T-cell (primary cell): ENCODE data around the gene CDKN2B. TPM values are rescaled to one million over a fixed set of nuclear protein-coding genes. Genes with fewer than 3 reads are reported as not detected.

Experiments
- ATAC-seq, 4 experiments: fragments of 200-7000 bp in 3 of 4; fragments of 150-1000 bp in 1 of 4; cut with Tn5 transposase; replicated peaks in 1 of 4; 1 replicate in 3 of 4; 2 replicates in 1 of 4; pipeline ENCODE4 v1.10.0; 2021; ENCODE audit warnings: moderate library complexity in 3 of 4, mild to moderate bottlenecking in 2 of 4, moderate number of reproducible peaks in 1 of 4
- CTCF ChIA-PET, 2 donors: fragments of 300-600 bp; sonication (Branson Sonifier 250); formaldehyde crosslinking; loops; one replicate each; lab custom pipeline; 2022; ENCODE audit warnings: antibody characterized with exemption in 2 of 2; lab: Charles Lee
- POLR2A ChIA-PET, 2 donors: fragments of 300-600 bp; sonication (Branson Sonifier 250); formaldehyde crosslinking; loops; one replicate each; lab custom pipeline; 2022; ENCODE audit warnings: antibody characterized with exemption in 2 of 2; lab: Charles Lee
- DNase-seq, 35 experiments: peaks; one replicate each; pipeline versions ENCODE4 v3.0.0 to v3.0.0-alpha.2; 2013 to 2023
- H3K27ac ChIP-seq: one replicate; pipeline ENCODE4 v1.5.1; 2013; ENCODE audit warnings: low read length
- H3K27me3 ChIP-seq, 2 experiments: replicated peaks in 1 of 2; 1 replicate in 1 of 2; 2 replicates in 1 of 2; pipeline versions ENCODE4 v1.6.1 to v1.7.0; 2013; ENCODE audit warnings: low read length in 1 of 2, mixed read lengths in 1 of 2; ENCODE audit not compliant: control insufficient read depth in 2 of 2, insufficient read depth in 2 of 2; ENCODE audit errors: extremely low read depth in 1 of 2
- H3K36me3 ChIP-seq, 2 donors: 1 replicate in 1 of 2; 2 replicates in 1 of 2; pipeline versions ENCODE4 v1.6.1 to v1.7.0; 2013; ENCODE audit warnings: low read length in 1 of 2; ENCODE audit not compliant: control insufficient read depth in 2 of 2, insufficient read depth in 1 of 2; ENCODE audit errors: extremely low read depth in 1 of 2
- H3K4me1 ChIP-seq, 2 experiments: 1 replicate in 1 of 2; 2 replicates in 1 of 2; pipeline versions ENCODE4 v1.6.1 to v1.7.0; 2013; ENCODE audit warnings: low read length in 2 of 2, mixed read lengths in 1 of 2; ENCODE audit not compliant: insufficient read depth in 2 of 2, control insufficient read depth in 1 of 2; ENCODE audit errors: extremely low read depth in 1 of 2
- H3K4me3 ChIP-seq, 2 donors: 1 replicate in 1 of 2; 2 replicates in 1 of 2; pipeline versions ENCODE4 v1.5.1 to v1.7.0; 2013; ENCODE audit warnings: mild to moderate bottlenecking in 2 of 2, low read length in 1 of 2, moderate library complexity in 1 of 2; ENCODE audit not compliant: control insufficient read depth in 1 of 2; ENCODE audit errors: extremely low read depth in 1 of 2
- H3K9me3 ChIP-seq: 2 replicates; pipeline ENCODE4 v1.7.0; 2013
- H3K27ac Mint-ChIP-seq, 2 donors: one replicate each; pipeline ENCODE4 v1.8.0; 2020 to 2021; ENCODE audit warnings: mild to moderate bottlenecking in 2 of 2, mixed read lengths in 2 of 2
- H3K27me3 Mint-ChIP-seq, 2 donors: one replicate each; pipeline ENCODE4 v1.8.0; 2021 to 2022; ENCODE audit warnings: mixed read lengths in 2 of 2
- H3K36me3 Mint-ChIP-seq: one replicate; pipeline ENCODE4 v1.8.0; 2021; ENCODE audit warnings: mixed read lengths
- H3K4me1 Mint-ChIP-seq, 3 donors: one replicate each; pipeline ENCODE4 v1.8.0; 2020 to 2022; ENCODE audit warnings: mixed read lengths in 3 of 3, mild to moderate bottlenecking in 1 of 3
- H3K4me3 Mint-ChIP-seq, 3 donors: one replicate each; pipeline ENCODE4 v1.8.0; 2020 to 2022; ENCODE audit warnings: mild to moderate bottlenecking in 3 of 3, mixed read lengths in 3 of 3, moderate library complexity in 3 of 3
- H3K9me3 Mint-ChIP-seq, 3 donors: one replicate each; pipeline ENCODE4 v1.8.0; 2020 to 2022; ENCODE audit warnings: mixed read lengths in 3 of 3
- WGBS: methylation state at CpG from one replicate; pipeline ENCODE4 v1.1.5; 2013; ENCODE audit warnings: missing lambda C conversion rate; ENCODE audit not compliant: insufficient coverage; 5-methylcytosine and 5-hydroxymethylcytosine counted together
- total RNA-seq, 35 experiments: library from RNA in 6 of 35; stranded (reverse) in 6 of 35; fragments of 120-200 nt in 1 of 35; gene quantifications; one replicate each; pipeline versions ENCODE4 v1.2.1 to v1.2.4 and lab custom pipeline; 2013 to 2026

CDKN2B gene
- total RNA-seq, 5 donors from 2014 or later (not counting 1 experiment from before 2014, with no cell fraction given): 0.33 to 4.4 (median 1.4) TPM

DNA sequence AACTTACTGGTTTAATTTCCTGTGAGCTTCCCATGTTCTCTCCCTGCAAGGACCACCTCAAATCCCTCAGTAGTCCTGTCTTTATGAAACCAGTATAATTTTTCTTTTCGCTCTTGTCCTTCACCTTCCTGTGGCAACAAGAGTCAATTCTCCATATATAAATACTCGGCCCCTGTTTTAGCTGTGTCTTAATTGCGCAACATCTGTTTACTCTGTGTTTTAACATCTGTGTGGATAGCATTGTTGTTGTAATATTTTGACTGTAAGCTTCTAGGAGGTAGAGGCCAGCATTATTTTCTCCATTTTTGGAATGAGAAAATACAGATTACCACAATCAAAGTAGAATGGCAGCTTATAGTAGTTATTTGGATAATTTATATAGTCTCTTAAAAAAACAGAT is 30.2 kb upstream of the CDKN2B start:
- H3K9me3 ChIP-seq: no peaks in the 10 kb centered on the region
- Mint-ChIP-seq H3K9me3 (no peaks in the 10 kb centered on the region), H3K27ac (no peak overlapping the region), H3K36me3 (no peaks in the 10 kb centered on the region), H3K4me3 (no peak overlapping the region), H3K4me1 (peaks cover 0 to 28% (median 19%) of the 10 kb centered on the region in 3 donors), H3K27me3 (peaks cover 0 to 3% of the 10 kb centered on the region in 2 donors)
- no peak overlapping the region for H3K27ac ChIP-seq
- no peak overlapping the region for H3K4me3 ChIP-seq
- H3K4me1 ChIP-seq: no peaks in the 10 kb centered on the region
- POLR2A ChIA-PET: interaction anchor here (0.6 to 1.6 kb wide), 2 partner anchors 23 to 127 kb away, joined by 3 to 5 read pairs; no protein-coding TSS in a partner anchor
- no peak for ATAC-seq
- WGBS: 100% methylated on average over 1 of the region's 3 CpGs
- H3K27me3 ChIP-seq: no peaks in the 10 kb centered on the region
- no peak for DNase-seq
- H3K36me3 ChIP-seq: no peaks in the 10 kb centered on the region
- CTCF ChIA-PET: interaction anchor here (1.0 to 5.0 kb wide), 9 partner anchors 11 to 227 kb away, joined by 3 to 56 read pairs (median 4); no protein-coding TSS in a partner anchor

DNA sequence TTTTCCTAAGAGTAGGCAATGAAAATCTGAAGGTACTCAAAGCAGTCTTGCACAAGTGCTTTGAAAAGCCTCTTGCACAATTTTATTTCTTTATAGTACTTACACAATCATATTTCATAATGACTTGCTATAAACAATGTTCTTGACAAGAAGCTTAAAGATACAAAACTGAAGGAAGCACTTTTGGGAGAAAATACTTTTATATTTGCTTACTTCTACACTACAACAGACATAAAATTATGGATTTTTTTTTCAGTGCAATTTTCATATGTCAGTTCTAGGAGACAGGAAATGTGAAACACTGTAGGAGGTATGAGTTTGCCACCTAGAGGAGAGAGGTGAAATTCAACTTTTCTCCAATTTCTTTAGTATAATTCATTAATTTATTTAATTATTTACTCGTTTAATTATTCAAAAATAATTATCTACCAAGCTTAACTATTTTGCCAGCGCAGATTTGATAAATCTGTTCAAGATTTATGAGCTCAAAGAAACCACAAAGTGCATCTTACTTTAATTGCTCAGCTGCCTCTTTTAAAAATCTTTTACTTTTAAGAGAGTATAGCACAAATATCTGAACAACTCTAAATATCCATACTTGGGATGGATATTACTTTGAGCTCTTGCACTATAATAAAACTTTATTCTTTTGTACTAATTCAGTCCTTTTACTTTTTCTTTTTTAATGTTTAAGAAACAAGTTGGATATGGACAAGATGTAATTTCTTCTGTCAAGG is 29.0 kb upstream of the CDKN2B start:
- Histone ChIP-seq H3K27ac (no peak overlapping the region), H3K9me3 (no peaks in the 10 kb centered on the region), H3K4me3 (no peak overlapping the region), H3K36me3 (no peaks in the 10 kb centered on the region), H3K4me1 (no peaks in the 10 kb centered on the region), H3K27me3 (no peaks in the 10 kb centered on the region)
- Mint-ChIP-seq H3K27me3 (peaks cover 0 to 1% of the 10 kb centered on the region in 2 donors), H3K9me3 (no peaks in the 10 kb centered on the region), H3K4me1 (peaks cover 0 to 28% (median 19%) of the 10 kb centered on the region in 3 donors), H3K4me3 (no peak overlapping the region), H3K27ac (no peak overlapping the region), H3K36me3 (no peaks in the 10 kb centered on the region)
- no CpG with 5 or more reads among the region's 2 CpGs for WGBS
- DNase-seq (peak in 1 of 35 experiments; percentile 50), ATAC-seq (peak in 2 of 4 experiments; percentile 55 to 58)
- CTCF ChIA-PET: interaction anchor here (0.6 to 5.0 kb wide), 19 partner anchors 8 to 1150 kb away, joined by 3 to 69 read pairs (median 3); no protein-coding TSS in a partner anchor
- POLR2A ChIA-PET: interaction anchor here in 1 of 2 donors (1.6 kb wide), 1 partner anchor 24 kb away, joined by 5 read pairs; no protein-coding TSS in a partner anchor

DNA sequence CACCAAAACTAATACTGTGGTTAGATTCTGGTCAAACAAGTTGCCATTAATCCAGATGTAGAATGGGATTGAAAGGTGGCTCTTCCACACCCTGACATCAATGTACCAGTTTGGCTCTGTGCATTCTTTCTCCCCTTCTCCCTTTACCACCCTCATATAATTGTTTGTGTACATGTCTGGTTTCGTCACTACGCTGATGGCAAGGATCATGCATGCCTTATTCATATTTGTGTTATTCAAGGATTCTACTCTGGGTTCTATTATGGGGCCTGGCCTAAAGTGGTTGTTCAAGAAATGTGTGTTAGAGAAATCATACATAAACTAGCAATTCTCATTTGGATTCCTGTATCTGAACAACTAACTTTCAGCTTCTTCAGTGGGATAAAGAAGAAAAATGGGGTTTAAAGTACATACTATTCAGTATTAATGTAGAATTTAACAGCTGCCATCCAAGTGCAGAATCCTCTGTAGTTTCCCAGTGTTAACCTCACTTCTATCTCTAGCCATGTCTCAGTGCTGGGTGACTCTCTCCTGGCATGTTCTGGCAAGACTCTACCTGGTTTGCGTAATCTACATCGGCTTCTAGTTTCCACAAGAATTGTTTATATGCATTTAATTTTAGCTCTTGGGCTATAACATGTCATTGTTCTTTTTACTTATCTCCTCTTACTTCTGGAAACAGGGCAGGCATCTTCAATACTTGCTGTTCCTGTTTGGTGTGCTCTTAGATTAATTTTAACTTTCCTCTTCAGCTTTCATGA is 27.9 kb upstream of the CDKN2B start:
- no peak for DNase-seq
- no peaks in the 10 kb centered on the region for H3K27me3 ChIP-seq
- POLR2A ChIA-PET: interaction anchor here in 1 of 2 donors (0.6 kb wide), 1 partner anchor 30 kb away, joined by 3 read pairs; no protein-coding TSS in a partner anchor
- Mint-ChIP-seq H3K27ac (no peak overlapping the region), H3K4me1 (peaks cover 0 to 28% (median 19%) of the 10 kb centered on the region in 3 donors), H3K36me3 (no peaks in the 10 kb centered on the region), H3K4me3 (no peak overlapping the region), H3K9me3 (no peaks in the 10 kb centered on the region), H3K27me3 (no peaks in the 10 kb centered on the region)
- H3K36me3 ChIP-seq: no peaks in the 10 kb centered on the region
- WGBS: no CpG with 5 or more reads among the region's 4 CpGs
- no peak overlapping the region for H3K4me3 ChIP-seq
- CTCF ChIA-PET: interaction anchor here (0.5 to 5.0 kb wide), 16 partner anchors 9 to 1149 kb away, joined by 3 to 69 read pairs (median 4); partner anchors contain the start of gene CDKN2B (in 1 of the 2)
- ATAC-seq: no peak
- no peaks in the 10 kb centered on the region for H3K9me3 ChIP-seq
- no peak overlapping the region for H3K27ac ChIP-seq
- no peaks in the 10 kb centered on the region for H3K4me1 ChIP-seq

DNA sequence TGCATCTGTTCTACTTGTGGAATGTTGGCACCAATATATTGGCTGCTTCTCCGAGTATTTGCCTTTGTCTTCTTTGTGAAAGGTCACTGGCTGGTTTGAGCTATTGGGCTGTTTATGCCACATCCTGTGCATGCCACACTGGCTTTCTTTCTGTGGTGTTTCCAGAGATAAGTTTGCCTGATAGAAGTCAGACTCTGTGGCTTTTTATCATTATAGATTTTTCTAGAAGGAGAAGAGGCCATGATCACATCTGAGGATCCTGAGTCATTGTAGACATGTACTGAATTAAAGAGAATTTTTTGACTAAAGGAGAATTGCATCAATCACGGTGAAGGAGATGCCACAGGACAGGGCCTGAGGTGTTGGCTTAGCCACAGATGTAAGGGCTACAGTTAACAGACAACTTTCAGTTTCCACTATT is 26.5 kb upstream of the CDKN2B start:
- H3K4me1 ChIP-seq: no peaks in the 10 kb centered on the region
- no peaks in the 10 kb centered on the region for H3K27me3 ChIP-seq
- no peak overlapping the region for H3K27ac ChIP-seq
- ChIA-PET POLR2A (no interaction called here), CTCF (interaction anchor here (0.6 to 1.6 kb wide), 5 partner anchors 24 to 226 kb away, joined by 3 to 8 read pairs (median 3); partner anchors contain the start of gene CDKN2B (in 1 of the 2))
- H3K4me3 Mint-ChIP-seq: no peak overlapping the region
- no peak overlapping the region for H3K4me3 ChIP-seq
- H3K9me3 ChIP-seq: no peaks in the 10 kb centered on the region
- WGBS: 80% methylated on average over 1 of the region's 2 CpGs
- no peaks in the 10 kb centered on the region for H3K27me3 Mint-ChIP-seq
- no peaks in the 10 kb centered on the region for H3K36me3 ChIP-seq
- H3K27ac Mint-ChIP-seq: peak overlapping the region in 1 of 2 donors; percentile 33
- no peak for ATAC-seq
- no peaks in the 10 kb centered on the region for H3K36me3 Mint-ChIP-seq
- no peak for DNase-seq
- H3K4me1 Mint-ChIP-seq: peaks cover 0 to 17% (median 6%) of the 10 kb centered on the region in 3 donors
- no peaks in the 10 kb centered on the region for H3K9me3 Mint-ChIP-seq

DNA sequence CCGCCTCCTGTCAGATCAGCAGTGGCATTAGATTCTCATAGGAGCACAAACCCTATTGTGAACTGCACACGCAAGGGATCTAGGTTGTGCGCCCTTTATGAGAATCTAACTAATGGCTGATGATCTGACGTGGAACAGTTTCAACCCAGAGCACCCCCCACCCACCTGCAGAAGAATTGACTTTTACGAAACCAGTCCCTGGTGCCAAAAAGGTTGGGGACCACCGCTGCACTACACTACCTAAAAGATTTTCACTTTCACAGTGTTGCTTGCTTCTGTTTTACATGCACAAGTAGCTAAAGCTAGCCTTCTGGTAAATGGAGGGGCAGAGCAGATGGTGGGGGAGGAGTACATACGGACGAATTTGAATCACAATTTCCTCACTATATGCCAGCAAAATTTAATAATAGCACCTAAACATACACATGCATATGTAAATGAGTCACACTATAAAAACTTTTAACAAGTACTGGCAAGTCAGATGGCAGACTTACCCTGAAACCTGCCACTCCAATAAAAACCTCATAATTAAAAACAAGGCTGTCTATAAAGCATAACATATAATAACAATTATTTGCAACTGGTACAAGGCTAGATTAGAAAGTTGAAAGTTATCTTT is 24.0 kb upstream of the CDKN2B start:
- Histone ChIP-seq H3K4me1 (no peaks in the 10 kb centered on the region), H3K27ac (no peak overlapping the region), H3K4me3 (no peak overlapping the region), H3K27me3 (peaks cover 0 to 2% of the 10 kb centered on the region in 2 experiments), H3K36me3 (no peaks in the 10 kb centered on the region), H3K9me3 (no peaks in the 10 kb centered on the region)
- ATAC-seq: no peak
- no peaks in the 10 kb centered on the region for H3K36me3 Mint-ChIP-seq
- 88% methylated on average over 3 of the region's 8 CpGs for WGBS
- ChIA-PET CTCF (no interaction called here), POLR2A (interaction anchor here in 1 of 2 donors (0.6 kb wide), 1 partner anchor 245 kb away, joined by 3 read pairs; no protein-coding TSS in a partner anchor)
- H3K27ac Mint-ChIP-seq: no peak overlapping the region
- DNase-seq: no peak
- H3K9me3 Mint-ChIP-seq: no peaks in the 10 kb centered on the region
- no peaks in the 10 kb centered on the region for H3K27me3 Mint-ChIP-seq
- no peak overlapping the region for H3K4me3 Mint-ChIP-seq
- peaks cover 0 to 17% (median 6%) of the 10 kb centered on the region in 3 donors for H3K4me1 Mint-ChIP-seq
